Thyroid gland (tissue), 4 donors: ENCODE data around the gene SMIM35.

Experiments used
- POLR2A ChIP-seq, 2 donors: fragments of 450-650 bp; IDR thresholded peaks; one replicate each; pipeline ENCODE4 v1.6.1; 2017; ENCODE audit warnings: antibody characterized with exemption in 2 of 2, mild to moderate bottlenecking in 2 of 2, moderate library complexity in 1 of 2
- TF ChIP-seq, protein P1 (sequence below), 6 experiments: fragments of 200-600 bp in 3 of 6; fragments of 450-650 bp in 3 of 6; sonication (generic) in 3 of 6; IDR thresholded peaks; one replicate each; pipeline ENCODE4 v1.5.1; 2016 to 2019; ENCODE audit warnings: antibody characterized with exemption in 6 of 6, mild to moderate bottlenecking in 2 of 6, inconsistent platforms in 1 of 6, moderate library complexity in 1 of 6

DNA sequence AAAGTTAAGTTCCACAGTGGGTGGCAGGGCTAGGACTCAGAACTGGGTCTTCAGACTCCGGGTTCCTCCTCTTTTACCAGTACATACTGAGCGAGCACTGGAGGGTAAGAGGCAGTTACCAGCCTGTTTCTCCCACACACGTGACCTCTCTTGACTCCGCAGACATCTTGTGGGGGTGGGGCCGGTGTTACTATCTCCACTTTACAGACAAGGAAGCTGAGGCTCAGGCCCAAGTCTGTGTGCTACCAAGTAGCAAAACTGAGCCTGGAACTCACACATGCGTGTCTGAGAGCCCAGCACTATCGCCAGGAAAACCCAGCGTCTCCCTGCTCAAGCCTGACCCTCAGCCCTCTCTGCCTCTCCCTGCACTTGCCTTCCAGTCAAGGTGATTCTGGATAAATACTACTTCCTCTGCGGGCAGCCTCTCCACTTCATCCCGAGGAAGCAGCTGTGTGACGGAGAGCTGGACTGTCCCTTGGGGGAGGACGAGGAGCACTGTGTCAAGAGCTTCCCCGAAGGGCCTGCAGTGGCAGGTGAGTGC is 16.0 kb upstream of the SMIM35 start:
- TF ChIP-seq, protein P1, sequence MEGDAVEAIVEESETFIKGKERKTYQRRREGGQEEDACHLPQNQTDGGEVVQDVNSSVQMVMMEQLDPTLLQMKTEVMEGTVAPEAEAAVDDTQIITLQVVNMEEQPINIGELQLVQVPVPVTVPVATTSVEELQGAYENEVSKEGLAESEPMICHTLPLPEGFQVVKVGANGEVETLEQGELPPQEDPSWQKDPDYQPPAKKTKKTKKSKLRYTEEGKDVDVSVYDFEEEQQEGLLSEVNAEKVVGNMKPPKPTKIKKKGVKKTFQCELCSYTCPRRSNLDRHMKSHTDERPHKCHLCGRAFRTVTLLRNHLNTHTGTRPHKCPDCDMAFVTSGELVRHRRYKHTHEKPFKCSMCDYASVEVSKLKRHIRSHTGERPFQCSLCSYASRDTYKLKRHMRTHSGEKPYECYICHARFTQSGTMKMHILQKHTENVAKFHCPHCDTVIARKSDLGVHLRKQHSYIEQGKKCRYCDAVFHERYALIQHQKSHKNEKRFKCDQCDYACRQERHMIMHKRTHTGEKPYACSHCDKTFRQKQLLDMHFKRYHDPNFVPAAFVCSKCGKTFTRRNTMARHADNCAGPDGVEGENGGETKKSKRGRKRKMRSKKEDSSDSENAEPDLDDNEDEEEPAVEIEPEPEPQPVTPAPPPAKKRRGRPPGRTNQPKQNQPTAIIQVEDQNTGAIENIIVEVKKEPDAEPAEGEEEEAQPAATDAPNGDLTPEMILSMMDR (IDR thresholded peaks at IDR 0.05): no peak
- TF ChIP-seq POLR2A (IDR thresholded peaks at IDR 0.05): no peak
